Measurements from ENCODE around the gene SUSD1. TPM values are rescaled to one million over a fixed set of nuclear protein-coding genes. Genes with fewer than 3 reads are reported as not detected.

The SUSD1 gene
- total and polyA plus RNA-seq, 3 experiments from 2014 or later = 5.0 to 18.1 (median 5.3) TPM

- H3K4me3 Mint-ChIP-seq = no peak overlapping the region
- H3K27ac Mint-ChIP-seq = peak overlapping the region in 2 of 8 donors; percentile 18 to 69
- H3K27me3 Mint-ChIP-seq = no peaks in the 10 kb centered on the region
- H3K36me3 ChIP-seq (ENCODE audit: insufficient read depth, low read length) = no peaks in the 10 kb centered on the region
- H3K4me3 ChIP-seq (ENCODE audit: low read length) = no peak overlapping the region
- no peaks in the 10 kb centered on the region for H3K9me3 Mint-ChIP-seq
- no peak for DNase-seq
- CTCF ChIA-PET = interaction anchor here (3.5 kb wide), 1 partner anchor 244 kb away, joined by 22 read pairs; no protein-coding TSS in a partner anchor
- H3K4me1 ChIP-seq (ENCODE audit: insufficient read depth, low read length) = no peaks in the 10 kb centered on the region
- no peaks in the 10 kb centered on the region for H3K27me3 ChIP-seq (ENCODE audit: insufficient read depth, low read length, poor library complexity, severe bottlenecking)
- H3K4me1 Mint-ChIP-seq = no peaks in the 10 kb centered on the region
- no peak overlapping the region for H3K27ac ChIP-seq (ENCODE audit: low read depth, low read length)
- peaks cover 4 to 27% (median 20%) of the 10 kb centered on the region in 3 donors for H3K36me3 Mint-ChIP-seq
- H3K9me3 ChIP-seq (ENCODE audit: low read length) = no peaks in the 10 kb centered on the region
- POLR2A ChIA-PET = no interaction called here
These were observed 58.9 kb downstream of the SUSD1 start for GRCh38 chr9:112115970-112116753.

GRCh38 chr9:112115109-112115508, 60.0 kb downstream of the SUSD1 start:
- H3K4me3 ChIP-seq (ENCODE audit: low read length) = no peak overlapping the region
- Mint-ChIP-seq H3K4me3 (no peak overlapping the region), H3K27ac (peak overlapping the region in 2 of 8 donors; percentile 20 to 26), H3K27me3 (no peaks in the 10 kb centered on the region), H3K36me3 (peaks cover 4 to 33% (median 21%) of the 10 kb centered on the region in 3 donors), H3K4me1 (no peaks in the 10 kb centered on the region), H3K9me3 (no peaks in the 10 kb centered on the region)
- DNase-seq = no peak
- H3K4me1 ChIP-seq (ENCODE audit: insufficient read depth, low read length) = no peaks in the 10 kb centered on the region
- H3K9me3 ChIP-seq (ENCODE audit: low read length) = no peaks in the 10 kb centered on the region
- H3K27me3 ChIP-seq (ENCODE audit: insufficient read depth, low read length, poor library complexity, severe bottlenecking) = no peaks in the 10 kb centered on the region
- H3K36me3 ChIP-seq (ENCODE audit: insufficient read depth, low read length) = no peaks in the 10 kb centered on the region
- POLR2A ChIA-PET = no interaction called here
- H3K27ac ChIP-seq (ENCODE audit: low read depth, low read length) = no peak overlapping the region
- CTCF ChIA-PET = interaction anchor here (2.7 to 3.5 kb wide), 2 partner anchors 18 to 245 kb away, joined by 8 to 22 read pairs; no protein-coding TSS in a partner anchor

GRCh38 chr9:112112941-112113681, 62.0 kb downstream of the SUSD1 start:
- H3K27ac Mint-ChIP-seq = peak overlapping the region in 4 of 8 donors; percentile 17 to 54 (median 27)
- ChIA-PET CTCF (interaction anchor here (1.0 to 3.5 kb wide), 12 partner anchors 11 to 266 kb away, joined by 3 to 22 read pairs (median 5); partner anchors contain the start of gene HSDL2), POLR2A (no interaction called here)
- peaks cover 0 to 30% (median 14%) of the 10 kb centered on the region in 3 donors for H3K36me3 Mint-ChIP-seq
- peak in 1 of 5 donors; percentile 10 for DNase-seq
- H3K27me3 ChIP-seq (ENCODE audit: insufficient read depth, low read length, poor library complexity, severe bottlenecking) = no peaks in the 10 kb centered on the region
- no peaks in the 10 kb centered on the region for H3K36me3 ChIP-seq (ENCODE audit: insufficient read depth, low read length)
- H3K4me1 ChIP-seq (ENCODE audit: insufficient read depth, low read length) = no peaks in the 10 kb centered on the region
- H3K4me3 ChIP-seq (ENCODE audit: low read length) = no peak overlapping the region
- no peaks in the 10 kb centered on the region for H3K9me3 ChIP-seq (ENCODE audit: low read length)
- H3K4me1 Mint-ChIP-seq = no peaks in the 10 kb centered on the region
- H3K4me3 Mint-ChIP-seq = no peak overlapping the region
- no peak overlapping the region for H3K27ac ChIP-seq (ENCODE audit: low read depth, low read length)
- H3K27me3 Mint-ChIP-seq = no peaks in the 10 kb centered on the region
- H3K9me3 Mint-ChIP-seq = no peaks in the 10 kb centered on the region

GRCh38 chr9:112112519-112112918, 62.6 kb downstream of the SUSD1 start:
- Histone ChIP-seq H3K9me3 (ENCODE audit: low read length) (no peaks in the 10 kb centered on the region), H3K36me3 (ENCODE audit: insufficient read depth, low read length) (no peaks in the 10 kb centered on the region), H3K27me3 (ENCODE audit: insufficient read depth, low read length, poor library complexity, severe bottlenecking) (no peaks in the 10 kb centered on the region), H3K4me3 (ENCODE audit: low read length) (no peak overlapping the region), H3K4me1 (ENCODE audit: insufficient read depth, low read length) (no peaks in the 10 kb centered on the region), H3K27ac (ENCODE audit: low read depth, low read length) (no peak overlapping the region)
- Mint-ChIP-seq H3K27me3 (no peaks in the 10 kb centered on the region), H3K9me3 (no peaks in the 10 kb centered on the region), H3K27ac (peak overlapping the region in 2 of 8 donors; percentile 32 to 34), H3K36me3 (peaks cover 0 to 30% (median 14%) of the 10 kb centered on the region in 3 donors), H3K4me1 (no peaks in the 10 kb centered on the region), H3K4me3 (no peak overlapping the region)
- POLR2A ChIA-PET = no interaction called here
- no peak for DNase-seq
- CTCF ChIA-PET = interaction anchor here (1.0 to 3.5 kb wide), 12 partner anchors 10 to 267 kb away, joined by 3 to 22 read pairs (median 5); partner anchors contain the start of gene HSDL2

- Histone ChIP-seq H3K4me1 (ENCODE audit: insufficient read depth, low read length) (no peaks in the 10 kb centered on the region), H3K4me3 (ENCODE audit: low read length) (no peak overlapping the region), H3K36me3 (ENCODE audit: insufficient read depth, low read length) (no peaks in the 10 kb centered on the region), H3K9me3 (ENCODE audit: low read length) (no peaks in the 10 kb centered on the region), H3K27ac (ENCODE audit: low read depth, low read length) (no peak overlapping the region), H3K27me3 (ENCODE audit: insufficient read depth, low read length, poor library complexity, severe bottlenecking) (no peaks in the 10 kb centered on the region)
- Mint-ChIP-seq H3K36me3 (peaks cover 0 to 33% (median 14%) of the 10 kb centered on the region in 3 donors), H3K27me3 (no peaks in the 10 kb centered on the region), H3K9me3 (no peaks in the 10 kb centered on the region), H3K27ac (no peak overlapping the region), H3K4me1 (no peaks in the 10 kb centered on the region), H3K4me3 (no peak overlapping the region)
- DNase-seq = no peak
- ChIA-PET POLR2A (no interaction called here), CTCF (interaction anchor here (1.5 kb wide), 1 partner anchor 256 kb away, joined by 4 read pairs; no protein-coding TSS in a partner anchor)
These were observed 63.6 kb downstream of the SUSD1 start for GRCh38 chr9:112111461-112111860.

GRCh38 chr9:112110777-112111113, 64.4 kb downstream of the SUSD1 start:
- no peaks in the 10 kb centered on the region for H3K36me3 ChIP-seq (ENCODE audit: insufficient read depth, low read length)
- Mint-ChIP-seq H3K27ac (peak overlapping the region in 3 of 8 donors; percentile 26 to 83 (median 55)), H3K36me3 (peaks cover 0 to 36% (median 14%) of the 10 kb centered on the region in 3 donors), H3K27me3 (no peaks in the 10 kb centered on the region), H3K4me3 (no peak overlapping the region), H3K4me1 (no peaks in the 10 kb centered on the region), H3K9me3 (no peaks in the 10 kb centered on the region)
- H3K27ac ChIP-seq (ENCODE audit: low read depth, low read length) = no peak overlapping the region
- H3K9me3 ChIP-seq (ENCODE audit: low read length) = no peaks in the 10 kb centered on the region
- no peaks in the 10 kb centered on the region for H3K27me3 ChIP-seq (ENCODE audit: insufficient read depth, low read length, poor library complexity, severe bottlenecking)
- H3K4me1 ChIP-seq (ENCODE audit: insufficient read depth, low read length) = no peaks in the 10 kb centered on the region
- DNase-seq = no peak
- POLR2A ChIA-PET = no interaction called here
- no peak overlapping the region for H3K4me3 ChIP-seq (ENCODE audit: low read length)
- CTCF ChIA-PET = interaction anchor here (1.1 to 1.5 kb wide), 3 partner anchors 9 to 256 kb away, joined by 3 to 4 read pairs (median 4); no protein-coding TSS in a partner anchor

- H3K27ac ChIP-seq (ENCODE audit: low read depth, low read length) = no peak overlapping the region
- H3K9me3 ChIP-seq (ENCODE audit: low read length) = no peaks in the 10 kb centered on the region
- no peaks in the 10 kb centered on the region for H3K27me3 ChIP-seq (ENCODE audit: insufficient read depth, low read length, poor library complexity, severe bottlenecking)
- H3K4me1 Mint-ChIP-seq = no peaks in the 10 kb centered on the region
- H3K4me1 ChIP-seq (ENCODE audit: insufficient read depth, low read length) = no peaks in the 10 kb centered on the region
- H3K27ac Mint-ChIP-seq = peak overlapping the region in 3 of 8 donors; percentile 26 to 83 (median 55)
- H3K27me3 Mint-ChIP-seq = no peaks in the 10 kb centered on the region
- no peaks in the 10 kb centered on the region for H3K9me3 Mint-ChIP-seq
- no peak overlapping the region for H3K4me3 ChIP-seq (ENCODE audit: low read length)
- POLR2A ChIA-PET = no interaction called here
- no peak overlapping the region for H3K4me3 Mint-ChIP-seq
- no peak for DNase-seq
- CTCF ChIA-PET = interaction anchor here (1.1 to 1.5 kb wide), 3 partner anchors 9 to 257 kb away, joined by 3 to 4 read pairs (median 4); no protein-coding TSS in a partner anchor
- H3K36me3 Mint-ChIP-seq = peaks cover 0 to 38% (median 14%) of the 10 kb centered on the region in 3 donors
- no peaks in the 10 kb centered on the region for H3K36me3 ChIP-seq (ENCODE audit: insufficient read depth, low read length)
These were observed 64.9 kb downstream of the SUSD1 start for GRCh38 chr9:112110094-112110776.

Data from CD8-positive, alpha-beta memory T cell (primary cell).